ENCODE measurements around the gene SLIT3. TPM values are rescaled to one million over a fixed set of nuclear protein-coding genes. Genes with fewer than 3 reads are reported as not detected.

SLIT3 gene
- total RNA-seq, 1 donor from 2014 or later: 5.0 TPM

DNA sequence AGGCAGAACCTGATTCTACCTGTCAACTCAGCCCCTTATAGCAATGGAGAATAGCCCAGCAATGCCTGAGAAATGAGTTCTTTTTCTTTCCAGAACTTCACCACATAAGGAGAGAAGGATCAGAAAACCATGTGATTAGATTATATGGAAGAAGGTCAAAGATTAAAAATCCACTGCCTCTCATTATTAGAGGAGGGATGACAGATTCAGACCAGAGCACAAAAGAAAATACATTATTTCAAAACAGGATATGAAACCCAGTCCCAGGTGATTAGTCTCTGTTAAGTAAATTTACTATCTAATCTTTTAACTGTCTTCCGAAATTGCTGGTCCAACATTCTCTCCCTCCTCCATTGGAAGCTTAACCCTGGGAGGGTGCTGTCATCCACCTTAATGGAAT lies 322.4 kb downstream of the SLIT3 start:
- Histone ChIP-seq H3K4me3 (ENCODE audit: low read depth, low read length) (no peak overlapping the region), H3K27me3 (ENCODE audit: control insufficient read depth, insufficient read depth, low read length) (no peaks in the 10 kb centered on the region), H3K36me3 (ENCODE audit: control insufficient read depth, insufficient read depth, low read length) (no peaks in the 10 kb centered on the region)
- TF ChIP-seq, protein P1, sequence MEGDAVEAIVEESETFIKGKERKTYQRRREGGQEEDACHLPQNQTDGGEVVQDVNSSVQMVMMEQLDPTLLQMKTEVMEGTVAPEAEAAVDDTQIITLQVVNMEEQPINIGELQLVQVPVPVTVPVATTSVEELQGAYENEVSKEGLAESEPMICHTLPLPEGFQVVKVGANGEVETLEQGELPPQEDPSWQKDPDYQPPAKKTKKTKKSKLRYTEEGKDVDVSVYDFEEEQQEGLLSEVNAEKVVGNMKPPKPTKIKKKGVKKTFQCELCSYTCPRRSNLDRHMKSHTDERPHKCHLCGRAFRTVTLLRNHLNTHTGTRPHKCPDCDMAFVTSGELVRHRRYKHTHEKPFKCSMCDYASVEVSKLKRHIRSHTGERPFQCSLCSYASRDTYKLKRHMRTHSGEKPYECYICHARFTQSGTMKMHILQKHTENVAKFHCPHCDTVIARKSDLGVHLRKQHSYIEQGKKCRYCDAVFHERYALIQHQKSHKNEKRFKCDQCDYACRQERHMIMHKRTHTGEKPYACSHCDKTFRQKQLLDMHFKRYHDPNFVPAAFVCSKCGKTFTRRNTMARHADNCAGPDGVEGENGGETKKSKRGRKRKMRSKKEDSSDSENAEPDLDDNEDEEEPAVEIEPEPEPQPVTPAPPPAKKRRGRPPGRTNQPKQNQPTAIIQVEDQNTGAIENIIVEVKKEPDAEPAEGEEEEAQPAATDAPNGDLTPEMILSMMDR (IDR thresholded peaks at IDR 0.05; ENCODE audit: insufficient read depth, low read length, poor library complexity, severe bottlenecking): no peak
- no peak for DNase-seq (ENCODE audit: low read depth)

DNA sequence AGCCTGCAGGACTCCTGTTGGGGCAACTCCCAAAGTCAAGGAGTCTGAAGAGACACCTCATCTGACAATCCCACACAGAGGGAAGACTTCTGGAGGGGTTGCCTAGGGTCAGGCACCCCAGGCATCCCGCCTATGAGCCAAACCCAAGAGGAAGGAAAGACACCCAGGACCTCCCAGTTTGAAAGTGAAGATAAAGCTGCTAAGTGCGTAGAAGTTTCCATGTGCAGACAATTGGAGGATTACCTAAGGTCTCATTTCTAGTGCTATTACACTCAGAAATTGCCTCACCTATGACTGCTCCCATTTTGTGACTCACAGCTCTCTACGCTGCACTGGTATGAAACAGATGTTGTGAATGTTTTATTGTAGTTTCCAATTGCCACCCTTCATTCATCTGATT lies 322.9 kb downstream of the SLIT3 start:
- Histone ChIP-seq H3K4me3 (ENCODE audit: low read depth, low read length) (no peak overlapping the region), H3K27me3 (ENCODE audit: control insufficient read depth, insufficient read depth, low read length) (no peaks in the 10 kb centered on the region), H3K36me3 (ENCODE audit: control insufficient read depth, insufficient read depth, low read length) (no peaks in the 10 kb centered on the region)
- DNase-seq (ENCODE audit: low read depth): peak; percentile 75
- TF ChIP-seq, protein P1 (IDR thresholded peaks at IDR 0.05; ENCODE audit: insufficient read depth, low read length, poor library complexity, severe bottlenecking): no peak

DNA sequence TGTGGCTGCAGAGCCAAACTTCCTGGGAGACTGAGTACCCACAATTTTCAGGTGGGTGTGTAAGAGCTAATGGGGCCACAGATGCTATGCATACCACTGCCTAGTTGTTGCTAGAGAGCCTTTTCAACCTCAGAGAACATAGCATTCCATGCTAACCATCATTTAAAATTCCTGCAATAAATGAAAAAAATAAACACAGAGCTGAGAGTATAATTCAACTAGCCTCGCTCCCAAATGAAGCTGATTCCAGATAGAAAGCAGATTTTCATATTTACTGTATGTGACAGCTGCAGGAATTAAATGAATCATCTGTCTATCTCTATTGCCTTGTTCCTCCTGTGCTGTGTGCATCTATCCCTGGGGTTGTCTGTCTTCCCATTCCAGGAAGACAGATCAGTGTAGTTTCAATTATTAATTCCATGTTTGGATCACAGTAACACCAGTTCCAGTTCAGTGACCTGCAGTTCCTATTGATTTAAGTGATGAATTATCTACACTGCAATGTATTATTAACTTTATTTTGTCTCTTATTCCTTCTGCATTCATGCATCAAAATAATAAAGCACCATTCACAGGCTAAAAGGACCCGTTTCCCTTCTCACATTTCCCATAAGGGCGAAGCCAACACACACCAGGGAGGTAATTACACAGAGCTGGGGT lies 324.5 kb downstream of the SLIT3 start:
- H3K4me3 ChIP-seq (ENCODE audit: low read depth, low read length): no peak overlapping the region
- DNase-seq (ENCODE audit: low read depth): no peak
- H3K36me3 ChIP-seq (ENCODE audit: control insufficient read depth, insufficient read depth, low read length): no peaks in the 10 kb centered on the region
- no peaks in the 10 kb centered on the region for H3K27me3 ChIP-seq (ENCODE audit: control insufficient read depth, insufficient read depth, low read length)
- TF ChIP-seq, protein P1 (IDR thresholded peaks at IDR 0.05; ENCODE audit: insufficient read depth, low read length, poor library complexity, severe bottlenecking): no peak

DNA sequence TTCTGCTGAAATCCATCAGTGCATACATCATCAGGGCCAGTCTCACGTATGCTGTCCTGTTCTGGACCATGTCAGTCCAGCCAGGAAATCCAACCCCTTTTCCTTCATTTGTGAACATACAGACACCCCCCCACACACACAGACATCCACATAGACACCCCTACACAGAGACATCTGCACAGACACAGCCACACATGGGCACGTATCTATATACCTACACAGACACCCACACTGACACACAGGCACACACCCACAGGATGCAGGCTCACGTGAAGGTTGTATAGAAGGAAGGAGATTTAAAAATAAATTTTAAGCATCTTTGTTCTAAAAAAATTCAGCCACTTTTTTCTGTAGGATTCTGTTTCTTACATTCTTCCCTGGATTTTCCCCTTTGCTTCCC lies 325.6 kb downstream of the SLIT3 start:
- TF ChIP-seq, protein P1 (IDR thresholded peaks at IDR 0.05; ENCODE audit: insufficient read depth, low read length, poor library complexity, severe bottlenecking): no peak
- no peak for DNase-seq (ENCODE audit: low read depth)

DNA sequence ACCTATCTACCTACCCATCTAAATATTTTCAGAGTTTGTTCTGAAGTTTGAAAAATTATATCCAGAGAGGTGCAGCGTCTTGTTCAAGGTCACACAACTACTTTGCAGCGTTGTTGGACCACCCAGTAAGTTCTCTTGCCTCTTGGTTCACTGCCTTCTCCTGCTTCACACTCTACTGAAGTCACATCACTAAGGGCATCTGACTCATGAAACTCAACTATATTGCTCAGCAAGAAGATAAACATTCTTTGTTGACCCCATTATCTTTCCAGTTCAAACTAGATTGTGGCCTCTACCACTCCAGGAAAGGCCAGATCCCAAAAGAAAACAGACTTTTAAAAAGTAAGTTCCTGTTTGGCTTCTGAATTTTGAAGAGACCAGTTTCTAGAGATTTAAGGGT lies 326.9 kb downstream of the SLIT3 start:
- TF ChIP-seq, protein P1 (IDR thresholded peaks at IDR 0.05; ENCODE audit: insufficient read depth, low read length, poor library complexity, severe bottlenecking): no peak
- peak; percentile 61 for DNase-seq (ENCODE audit: low read depth)
- no peaks in the 10 kb centered on the region for H3K36me3 ChIP-seq (ENCODE audit: control insufficient read depth, insufficient read depth, low read length)
- H3K4me3 ChIP-seq (ENCODE audit: low read depth, low read length): no peak overlapping the region
- no peaks in the 10 kb centered on the region for H3K27me3 ChIP-seq (ENCODE audit: control insufficient read depth, insufficient read depth, low read length)

More for the DNA sequence above, 325.6 kb downstream of the SLIT3 start:
- H3K36me3 ChIP-seq (ENCODE audit: control insufficient read depth, insufficient read depth, low read length): no peaks in the 10 kb centered on the region
- no peaks in the 10 kb centered on the region for H3K27me3 ChIP-seq (ENCODE audit: control insufficient read depth, insufficient read depth, low read length)
- H3K4me3 ChIP-seq (ENCODE audit: low read depth, low read length): no peak overlapping the region

DNA sequence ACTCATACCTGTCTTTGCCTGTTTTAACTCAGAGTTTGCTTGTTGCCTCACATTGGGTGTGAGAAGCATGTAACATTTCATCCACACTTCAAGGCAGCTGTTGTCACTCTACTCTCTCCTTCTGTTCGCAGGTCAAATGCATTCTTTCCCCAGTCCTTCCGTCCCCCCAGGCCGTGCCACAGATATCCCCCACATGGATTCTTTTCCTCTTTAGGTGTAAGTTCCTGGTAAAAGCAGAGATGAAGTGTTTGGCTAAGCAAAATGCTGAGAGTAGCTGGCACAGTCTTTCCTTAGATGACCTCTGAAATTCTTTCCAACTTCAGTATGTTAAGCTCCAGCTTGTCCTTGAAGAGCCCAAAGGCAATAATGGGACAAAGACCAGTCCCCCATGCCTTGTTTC lies 328.2 kb downstream of the SLIT3 start:
- TF ChIP-seq, protein P1 (IDR thresholded peaks at IDR 0.05; ENCODE audit: insufficient read depth, low read length, poor library complexity, severe bottlenecking): no peak

More for the DNA sequence above, 328.2 kb downstream of the SLIT3 start:
- Histone ChIP-seq H3K27me3 (ENCODE audit: control insufficient read depth, insufficient read depth, low read length) (no peaks in the 10 kb centered on the region), H3K36me3 (ENCODE audit: control insufficient read depth, insufficient read depth, low read length) (no peaks in the 10 kb centered on the region), H3K4me3 (ENCODE audit: low read depth, low read length) (no peak overlapping the region)
- DNase-seq (ENCODE audit: low read depth): no peak
